ENCODE results near the gene DNAJC12.

The DNAJC12 gene

GRCh38 chr10:67808704-67809103 is 29.3 kb downstream of the DNAJC12 start:
- Histone ChIP-seq H3K36me3 (replicated peaks; ENCODE audit: low read depth, low read length) (no peaks in the 10 kb centered on the region), H3K9me3 (ENCODE audit: insufficient read depth, low read length) (no peaks in the 10 kb centered on the region), H3K27me3 (ENCODE audit: low read depth, low read length) (no peaks in the 10 kb centered on the region), H3K9ac (ENCODE audit: low read length) (no peak overlapping the region), H4K20me1 (ENCODE audit: insufficient read depth, low read length) (no peaks in the 10 kb centered on the region), H3K4me2 (ENCODE audit: low read length) (no peak overlapping the region), H2AFZ (ENCODE audit: low read depth, low read length) (no peak overlapping the region), H3K27ac (ENCODE audit: low read length) (no peak overlapping the region), H3K4me1 (ENCODE audit: low read length) (peaks cover 2% of the 10 kb centered on the region), H3K4me3 (ENCODE audit: low read length) (no peak overlapping the region), H3K79me2 (ENCODE audit: low read length) (no peaks in the 10 kb centered on the region)
- TF ChIP-seq EZH2phosphoT487 (IDR thresholded peaks at IDR 0.05; ENCODE audit: low read depth) = no peak
- TF ChIP-seq, protein P1, sequence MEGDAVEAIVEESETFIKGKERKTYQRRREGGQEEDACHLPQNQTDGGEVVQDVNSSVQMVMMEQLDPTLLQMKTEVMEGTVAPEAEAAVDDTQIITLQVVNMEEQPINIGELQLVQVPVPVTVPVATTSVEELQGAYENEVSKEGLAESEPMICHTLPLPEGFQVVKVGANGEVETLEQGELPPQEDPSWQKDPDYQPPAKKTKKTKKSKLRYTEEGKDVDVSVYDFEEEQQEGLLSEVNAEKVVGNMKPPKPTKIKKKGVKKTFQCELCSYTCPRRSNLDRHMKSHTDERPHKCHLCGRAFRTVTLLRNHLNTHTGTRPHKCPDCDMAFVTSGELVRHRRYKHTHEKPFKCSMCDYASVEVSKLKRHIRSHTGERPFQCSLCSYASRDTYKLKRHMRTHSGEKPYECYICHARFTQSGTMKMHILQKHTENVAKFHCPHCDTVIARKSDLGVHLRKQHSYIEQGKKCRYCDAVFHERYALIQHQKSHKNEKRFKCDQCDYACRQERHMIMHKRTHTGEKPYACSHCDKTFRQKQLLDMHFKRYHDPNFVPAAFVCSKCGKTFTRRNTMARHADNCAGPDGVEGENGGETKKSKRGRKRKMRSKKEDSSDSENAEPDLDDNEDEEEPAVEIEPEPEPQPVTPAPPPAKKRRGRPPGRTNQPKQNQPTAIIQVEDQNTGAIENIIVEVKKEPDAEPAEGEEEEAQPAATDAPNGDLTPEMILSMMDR (IDR thresholded peaks at IDR 0.05; ENCODE audit: low read depth, low read length) = no peak

DNA sequence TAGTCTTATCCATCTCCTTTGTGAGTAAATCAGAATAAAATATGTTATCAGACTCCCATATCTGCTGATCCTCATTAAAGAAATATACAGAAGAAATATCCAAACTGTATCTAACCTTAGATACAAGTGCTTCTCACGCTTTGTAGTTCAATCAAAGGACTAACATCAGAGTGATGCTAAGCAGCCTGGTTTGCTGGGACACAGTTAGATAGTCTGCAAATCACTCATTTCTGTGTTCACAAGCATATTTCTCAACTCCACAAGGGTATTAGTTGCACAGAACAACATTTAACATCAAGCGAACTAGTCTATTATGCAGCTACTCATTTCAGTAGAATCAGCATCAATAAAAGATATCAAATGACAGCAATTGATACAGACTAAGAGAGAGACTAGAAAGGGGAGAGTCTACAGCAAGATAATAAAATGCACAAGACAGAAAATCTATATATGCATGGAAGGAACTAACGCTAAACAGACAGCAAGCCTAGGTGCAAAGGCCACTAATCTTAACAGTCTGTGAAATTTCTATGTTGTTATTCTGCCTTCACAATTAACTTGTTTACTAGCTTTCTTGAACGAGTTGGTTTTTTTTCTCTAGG is 30.0 kb downstream of the DNAJC12 start:
- peaks cover 9% of the 10 kb centered on the region for H3K4me1 ChIP-seq (ENCODE audit: low read length)
- H3K79me2 ChIP-seq (ENCODE audit: low read length) = no peaks in the 10 kb centered on the region
- H3K9me3 ChIP-seq (ENCODE audit: insufficient read depth, low read length) = no peaks in the 10 kb centered on the region
- no peak overlapping the region for H3K9ac ChIP-seq (ENCODE audit: low read length)
- H3K27me3 ChIP-seq (ENCODE audit: low read depth, low read length) = no peaks in the 10 kb centered on the region
- no peak overlapping the region for H3K4me3 ChIP-seq (ENCODE audit: low read length)
- H4K20me1 ChIP-seq (ENCODE audit: insufficient read depth, low read length) = no peaks in the 10 kb centered on the region
- H3K36me3 ChIP-seq (replicated peaks; ENCODE audit: low read depth, low read length) = no peaks in the 10 kb centered on the region
- no peak overlapping the region for H3K4me2 ChIP-seq (ENCODE audit: low read length)
- H2AFZ ChIP-seq (ENCODE audit: low read depth, low read length) = no peak overlapping the region
- no peak for TF ChIP-seq EZH2phosphoT487 (IDR thresholded peaks at IDR 0.05; ENCODE audit: low read depth)
- TF ChIP-seq, protein P1 (IDR thresholded peaks at IDR 0.05; ENCODE audit: low read depth, low read length) = no peak
- H3K27ac ChIP-seq (ENCODE audit: low read length) = no peak overlapping the region

GRCh38 chr10:67804395-67804678 is 33.7 kb downstream of the DNAJC12 start:
- Histone ChIP-seq H3K4me2 (ENCODE audit: low read length) (no peak overlapping the region), H3K9ac (ENCODE audit: low read length) (no peak overlapping the region), H3K36me3 (replicated peaks; ENCODE audit: low read depth, low read length) (no peaks in the 10 kb centered on the region), H3K27me3 (ENCODE audit: low read depth, low read length) (no peaks in the 10 kb centered on the region), H3K4me3 (ENCODE audit: low read length) (no peak overlapping the region), H3K79me2 (ENCODE audit: low read length) (no peaks in the 10 kb centered on the region), H4K20me1 (ENCODE audit: insufficient read depth, low read length) (no peaks in the 10 kb centered on the region), H3K27ac (ENCODE audit: low read length) (no peak overlapping the region), H3K4me1 (ENCODE audit: low read length) (peaks cover 17% of the 10 kb centered on the region), H2AFZ (ENCODE audit: low read depth, low read length) (no peak overlapping the region), H3K9me3 (ENCODE audit: insufficient read depth, low read length) (no peaks in the 10 kb centered on the region)
- TF ChIP-seq, protein P1 (IDR thresholded peaks at IDR 0.05; ENCODE audit: low read depth, low read length) = no peak
- no peak for TF ChIP-seq EZH2phosphoT487 (IDR thresholded peaks at IDR 0.05; ENCODE audit: low read depth)

DNA sequence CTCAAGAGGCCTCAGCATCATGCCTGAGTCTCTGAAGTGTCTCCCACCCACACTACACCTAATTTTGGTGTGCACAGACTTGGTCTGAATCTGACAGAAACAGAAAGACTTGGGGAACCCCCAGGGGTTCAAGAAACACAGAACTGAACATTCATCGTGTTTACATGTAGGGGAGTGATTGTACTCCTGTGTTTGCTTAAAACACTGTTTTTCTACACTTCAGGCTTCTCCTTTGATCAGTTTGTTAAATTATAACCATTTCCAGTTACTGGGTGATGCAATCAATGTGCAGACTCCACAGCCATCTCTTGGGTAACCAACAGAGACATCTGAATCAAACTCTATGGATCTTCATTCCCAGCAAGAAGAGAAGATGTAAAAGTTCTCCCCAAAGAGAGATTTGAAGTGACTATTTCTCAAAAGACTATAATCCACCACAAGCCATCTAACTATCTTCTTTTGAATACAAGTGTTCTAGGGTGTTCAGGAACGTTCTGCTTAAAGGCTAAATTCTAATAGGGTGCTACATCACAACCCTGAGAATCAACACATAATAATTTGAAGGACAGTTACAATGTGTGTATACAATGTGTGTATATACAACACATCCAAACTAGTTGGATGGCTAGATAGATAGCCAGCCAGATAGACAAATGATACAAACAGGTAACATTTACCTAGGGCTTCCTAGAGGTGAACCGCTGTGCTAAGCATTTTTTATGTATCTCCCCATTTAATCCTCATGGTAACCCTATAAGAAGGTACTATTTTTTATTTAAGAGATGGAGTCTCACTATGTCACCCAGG is 34.2 kb downstream of the DNAJC12 start:
- Histone ChIP-seq H3K9me3 (ENCODE audit: insufficient read depth, low read length) (no peaks in the 10 kb centered on the region), H3K27ac (ENCODE audit: low read length) (no peak overlapping the region), H3K4me1 (ENCODE audit: low read length) (peaks cover 17% of the 10 kb centered on the region), H3K4me2 (ENCODE audit: low read length) (no peak overlapping the region), H3K27me3 (ENCODE audit: low read depth, low read length) (no peaks in the 10 kb centered on the region), H3K4me3 (ENCODE audit: low read length) (no peak overlapping the region), H3K9ac (ENCODE audit: low read length) (no peak overlapping the region), H4K20me1 (ENCODE audit: insufficient read depth, low read length) (no peaks in the 10 kb centered on the region), H2AFZ (ENCODE audit: low read depth, low read length) (no peak overlapping the region), H3K36me3 (replicated peaks; ENCODE audit: low read depth, low read length) (no peaks in the 10 kb centered on the region), H3K79me2 (ENCODE audit: low read length) (no peaks in the 10 kb centered on the region)
- no peak for TF ChIP-seq EZH2phosphoT487 (IDR thresholded peaks at IDR 0.05; ENCODE audit: low read depth)
- TF ChIP-seq, protein P1 (IDR thresholded peaks at IDR 0.05; ENCODE audit: low read depth, low read length) = no peak
